ENCODE results near the gene ARSI.

ARSI gene

DNA sequence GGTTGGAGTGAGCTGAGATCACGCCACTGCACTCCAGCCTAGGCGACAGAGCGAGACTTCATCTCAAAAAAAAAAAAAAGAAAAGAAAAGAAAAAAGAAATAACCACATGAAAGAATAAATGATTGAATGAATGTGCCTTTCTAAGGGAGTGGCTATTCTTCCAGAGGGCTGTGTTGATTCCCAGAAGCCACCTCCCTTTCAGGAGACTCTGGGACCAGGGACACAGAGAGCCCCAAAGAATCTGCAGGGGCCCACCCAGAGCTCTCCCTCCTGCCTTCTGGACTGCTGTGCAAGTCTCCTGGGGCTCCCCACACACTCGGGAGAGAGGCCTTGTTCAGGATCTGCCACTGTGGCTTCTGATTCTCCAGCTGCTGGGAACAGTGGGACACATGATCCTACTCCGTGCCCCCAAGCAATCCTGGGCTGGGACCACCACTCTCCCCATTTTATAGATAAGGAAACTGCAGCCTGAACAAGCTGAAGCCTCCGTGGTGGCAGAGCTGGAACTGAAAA is 36.8 kb downstream of the ARSI start:
- H3K27ac ChIP-seq, result no peak overlapping the region
- no peak for TF ChIP-seq ZFX (IDR thresholded peaks at IDR 0.05; ENCODE audit: borderline replicate concordance)
- no peak for TF ChIP-seq CTCF (IDR thresholded peaks at IDR 0.05)

GRCh38 chr5:150264667-150265603 is 37.8 kb downstream of the ARSI start:
- TF ChIP-seq ZFX (IDR thresholded peaks at IDR 0.05; ENCODE audit: borderline replicate concordance), result no peak
- TF ChIP-seq CTCF (IDR thresholded peaks at IDR 0.05), result no peak
- H3K27ac ChIP-seq, result no peak overlapping the region

- TF ChIP-seq CTCF (IDR thresholded peaks at IDR 0.05) (no peak), ZFX (IDR thresholded peaks at IDR 0.05; ENCODE audit: borderline replicate concordance) (no peak)
- H3K27ac ChIP-seq, result no peak overlapping the region
These were observed 38.7 kb downstream of the ARSI start for GRCh38 chr5:150263801-150264621.

DNA sequence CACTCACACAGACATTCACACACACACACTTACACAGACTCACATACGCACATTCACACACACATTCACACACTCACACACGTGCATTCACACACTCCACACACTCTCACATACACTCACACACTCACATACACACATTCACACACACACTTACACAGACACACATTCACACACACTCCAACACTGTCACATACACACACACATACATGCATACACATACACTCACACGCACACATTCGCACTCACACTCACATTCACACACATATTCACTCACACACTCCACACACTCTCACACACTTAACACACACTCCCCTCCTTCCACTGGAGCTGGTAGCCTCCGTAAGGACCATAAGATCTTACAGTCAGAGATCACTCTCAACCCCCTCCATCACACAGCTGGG is 39.3 kb downstream of the ARSI start:
- TF ChIP-seq CTCF (IDR thresholded peaks at IDR 0.05) (no peak), ZFX (IDR thresholded peaks at IDR 0.05; ENCODE audit: borderline replicate concordance) (no peak)
- H3K27ac ChIP-seq, result no peak overlapping the region

- no peak for TF ChIP-seq ZFX (IDR thresholded peaks at IDR 0.05; ENCODE audit: borderline replicate concordance)
- no peak for TF ChIP-seq CTCF (IDR thresholded peaks at IDR 0.05)
- no peak overlapping the region for H3K27ac ChIP-seq
These were observed 40.2 kb downstream of the ARSI start for GRCh38 chr5:150262502-150262901.

DNA sequence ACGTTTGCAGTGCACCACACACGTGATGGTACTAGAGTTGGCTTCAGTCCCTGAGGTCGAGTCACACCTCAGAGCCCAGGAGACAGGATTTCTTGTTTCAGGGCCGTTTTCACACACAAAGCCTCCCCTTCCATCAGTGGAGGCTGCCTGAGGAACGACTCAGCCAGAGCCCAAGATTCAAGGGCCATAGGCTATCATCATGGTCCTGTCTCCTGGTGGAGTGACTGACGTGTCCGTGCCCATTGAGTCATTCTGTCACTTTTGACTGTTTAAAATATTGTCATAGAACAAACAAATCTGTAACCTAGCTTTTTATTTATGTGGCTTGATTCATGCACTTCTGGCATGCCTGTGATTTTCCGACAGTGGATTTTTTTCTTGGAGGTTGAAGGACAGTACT is 41.5 kb downstream of the ARSI start:
- H3K27ac ChIP-seq, result no peak overlapping the region
- no peak for TF ChIP-seq ZFX (IDR thresholded peaks at IDR 0.05; ENCODE audit: borderline replicate concordance)
- TF ChIP-seq CTCF (IDR thresholded peaks at IDR 0.05), result no peak
